Measurements from ENCODE around the gene ENTHD1.

ENTHD1 gene

GRCh38 chr22:39718921-39719475, 174.6 kb downstream of the ENTHD1 start:
- TF ChIP-seq MAX (IDR thresholded peaks at IDR 0.05) (no peak), ZBTB7A (IDR thresholded peaks at IDR 0.05; ENCODE audit: low read depth) (no peak), FOXM1 (IDR thresholded peaks at IDR 0.05; ENCODE audit: borderline replicate concordance, low read depth) (no peak), CEBPB (IDR thresholded peaks at IDR 0.05) (no peak), TCF12 (IDR thresholded peaks at IDR 0.05; ENCODE audit: low read depth) (no peak), YY1 (IDR thresholded peaks at IDR 0.05; ENCODE audit: low read depth) (no peak), NFIC (IDR thresholded peaks at IDR 0.05) (no peak), EP300 (IDR thresholded peaks at IDR 0.05; ENCODE audit: borderline replicate concordance) (no peak), TAF1 (IDR thresholded peaks at IDR 0.05; ENCODE audit: low read depth) (no peak), TEAD4 (IDR thresholded peaks at IDR 0.05) (no peak), RAD21 (IDR thresholded peaks at IDR 0.05; ENCODE audit: low read depth) (no peak), CREB1 (IDR thresholded peaks at IDR 0.05; ENCODE audit: low read depth) (no peak), EGR1 (IDR thresholded peaks at IDR 0.05) (no peak), REST (IDR thresholded peaks at IDR 0.05; ENCODE audit: low read depth) (no peak)
- TF ChIP-seq, protein P1, sequence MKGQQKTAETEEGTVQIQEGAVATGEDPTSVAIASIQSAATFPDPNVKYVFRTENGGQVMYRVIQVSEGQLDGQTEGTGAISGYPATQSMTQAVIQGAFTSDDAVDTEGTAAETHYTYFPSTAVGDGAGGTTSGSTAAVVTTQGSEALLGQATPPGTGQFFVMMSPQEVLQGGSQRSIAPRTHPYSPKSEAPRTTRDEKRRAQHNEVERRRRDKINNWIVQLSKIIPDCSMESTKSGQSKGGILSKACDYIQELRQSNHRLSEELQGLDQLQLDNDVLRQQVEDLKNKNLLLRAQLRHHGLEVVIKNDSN (IDR thresholded peaks at IDR 0.05): no peak

GRCh38 chr22:39718206-39718605, 175.4 kb downstream of the ENTHD1 start:
- TF ChIP-seq REST (IDR thresholded peaks at IDR 0.05; ENCODE audit: low read depth) (no peak), RAD21 (IDR thresholded peaks at IDR 0.05; ENCODE audit: low read depth) (no peak), ZBTB7A (IDR thresholded peaks at IDR 0.05; ENCODE audit: low read depth) (no peak), YY1 (IDR thresholded peaks at IDR 0.05; ENCODE audit: low read depth) (no peak), EGR1 (IDR thresholded peaks at IDR 0.05) (no peak), NFIC (IDR thresholded peaks at IDR 0.05) (no peak), TEAD4 (IDR thresholded peaks at IDR 0.05) (no peak), EP300 (IDR thresholded peaks at IDR 0.05; ENCODE audit: borderline replicate concordance) (no peak)

GRCh38 chr22:39717099-39717498, 176.5 kb downstream of the ENTHD1 start:
- TF ChIP-seq ZBTB7A (IDR thresholded peaks at IDR 0.05; ENCODE audit: low read depth): no peak
- TF ChIP-seq EGR1 (IDR thresholded peaks at IDR 0.05): no peak

- TF ChIP-seq NFIC (IDR thresholded peaks at IDR 0.05): no peak
- no peak for TF ChIP-seq CEBPB (IDR thresholded peaks at IDR 0.05)
- TF ChIP-seq TAF1 (IDR thresholded peaks at IDR 0.05; ENCODE audit: low read depth): no peak
- no peak for TF ChIP-seq ZBTB7A (IDR thresholded peaks at IDR 0.05; ENCODE audit: low read depth)
- TF ChIP-seq CREB1 (IDR thresholded peaks at IDR 0.05; ENCODE audit: low read depth): no peak
- no peak for TF ChIP-seq MAX (IDR thresholded peaks at IDR 0.05)
- TF ChIP-seq TEAD4 (IDR thresholded peaks at IDR 0.05): no peak
- no peak for TF ChIP-seq REST (IDR thresholded peaks at IDR 0.05; ENCODE audit: low read depth)
- TF ChIP-seq YY1 (IDR thresholded peaks at IDR 0.05; ENCODE audit: low read depth): no peak
- no peak for TF ChIP-seq EGR1 (IDR thresholded peaks at IDR 0.05)
- TF ChIP-seq EP300 (IDR thresholded peaks at IDR 0.05; ENCODE audit: borderline replicate concordance): no peak
- TF ChIP-seq TCF12 (IDR thresholded peaks at IDR 0.05; ENCODE audit: low read depth): no peak
Observed at GRCh38 chr22:39716534-39716933, 177.0 kb downstream of the ENTHD1 start.

- TF ChIP-seq NFIC (IDR thresholded peaks at IDR 0.05): no peak
- no peak for TF ChIP-seq ZBTB7A (IDR thresholded peaks at IDR 0.05; ENCODE audit: low read depth)
- no peak for TF ChIP-seq RAD21 (IDR thresholded peaks at IDR 0.05; ENCODE audit: low read depth)
- TF ChIP-seq TCF12 (IDR thresholded peaks at IDR 0.05; ENCODE audit: low read depth): no peak
- TF ChIP-seq FOXM1 (IDR thresholded peaks at IDR 0.05; ENCODE audit: borderline replicate concordance, low read depth): no peak
- TF ChIP-seq CREB1 (IDR thresholded peaks at IDR 0.05; ENCODE audit: low read depth): no peak
- no peak for TF ChIP-seq REST (IDR thresholded peaks at IDR 0.05; ENCODE audit: low read depth)
- TF ChIP-seq TEAD4 (IDR thresholded peaks at IDR 0.05): no peak
- no peak for TF ChIP-seq EP300 (IDR thresholded peaks at IDR 0.05; ENCODE audit: borderline replicate concordance)
- TF ChIP-seq EGR1 (IDR thresholded peaks at IDR 0.05): no peak
- TF ChIP-seq YY1 (IDR thresholded peaks at IDR 0.05; ENCODE audit: low read depth): no peak
- TF ChIP-seq, protein P1 (IDR thresholded peaks at IDR 0.05): no peak
- no peak for TF ChIP-seq MAX (IDR thresholded peaks at IDR 0.05)
- TF ChIP-seq TAF1 (IDR thresholded peaks at IDR 0.05; ENCODE audit: low read depth): no peak
Observed at GRCh38 chr22:39715778-39716495, 177.6 kb downstream of the ENTHD1 start.
